ENCODE results near the gene TATDN2.

DNA sequence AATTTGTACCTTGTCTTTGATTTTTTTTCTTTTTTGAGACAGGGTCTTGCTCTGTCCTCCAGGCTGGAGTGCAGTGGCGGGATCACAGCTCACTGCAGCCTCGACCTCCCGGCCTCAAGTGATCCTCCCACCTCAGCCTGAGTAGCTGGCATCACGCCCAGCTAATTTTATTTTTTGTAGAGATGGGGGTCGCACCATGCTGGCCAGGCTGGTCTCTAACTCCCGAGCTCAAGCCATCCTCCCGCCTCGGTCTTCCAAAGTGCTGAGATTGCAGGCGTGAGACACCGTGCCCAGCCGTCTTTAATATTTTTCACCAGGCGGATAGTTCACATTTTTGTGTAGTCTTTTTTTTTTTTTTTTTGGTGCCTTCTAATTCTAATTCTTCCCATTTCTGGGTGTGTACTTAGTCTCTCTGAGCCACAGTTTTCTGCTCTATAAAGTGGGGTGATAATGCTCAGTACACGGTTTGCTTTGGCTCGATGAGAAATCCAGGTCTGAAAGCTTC, 528 bp upstream of the TATDN2 start:
- TF ChIP-seq, protein P1, sequence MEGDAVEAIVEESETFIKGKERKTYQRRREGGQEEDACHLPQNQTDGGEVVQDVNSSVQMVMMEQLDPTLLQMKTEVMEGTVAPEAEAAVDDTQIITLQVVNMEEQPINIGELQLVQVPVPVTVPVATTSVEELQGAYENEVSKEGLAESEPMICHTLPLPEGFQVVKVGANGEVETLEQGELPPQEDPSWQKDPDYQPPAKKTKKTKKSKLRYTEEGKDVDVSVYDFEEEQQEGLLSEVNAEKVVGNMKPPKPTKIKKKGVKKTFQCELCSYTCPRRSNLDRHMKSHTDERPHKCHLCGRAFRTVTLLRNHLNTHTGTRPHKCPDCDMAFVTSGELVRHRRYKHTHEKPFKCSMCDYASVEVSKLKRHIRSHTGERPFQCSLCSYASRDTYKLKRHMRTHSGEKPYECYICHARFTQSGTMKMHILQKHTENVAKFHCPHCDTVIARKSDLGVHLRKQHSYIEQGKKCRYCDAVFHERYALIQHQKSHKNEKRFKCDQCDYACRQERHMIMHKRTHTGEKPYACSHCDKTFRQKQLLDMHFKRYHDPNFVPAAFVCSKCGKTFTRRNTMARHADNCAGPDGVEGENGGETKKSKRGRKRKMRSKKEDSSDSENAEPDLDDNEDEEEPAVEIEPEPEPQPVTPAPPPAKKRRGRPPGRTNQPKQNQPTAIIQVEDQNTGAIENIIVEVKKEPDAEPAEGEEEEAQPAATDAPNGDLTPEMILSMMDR (IDR thresholded peaks at IDR 0.05 in 8 of 11, conservative IDR thresholded peaks at IDR 0.05 in 3 of 11): no peak
- no peak for TF ChIP-seq POLR2A (IDR thresholded peaks at IDR 0.05)

All from spleen (tissue), 7 donors.